Measurements from ENCODE around the gene FDXR. TPM values are rescaled to one million over a fixed set of nuclear protein-coding genes. Genes with fewer than 3 reads are reported as not detected.
A peak's percentile ranks its signal among the peaks of the same experiment; 100 is the strongest.

The FDXR gene
- total and polyA plus RNA-seq, 9 of the 15 experiments (the other 6 are each of a cell fraction or from before 2014, with no cell fraction given), result 0.89 to 70.7 (median 30.9) TPM

DNA sequence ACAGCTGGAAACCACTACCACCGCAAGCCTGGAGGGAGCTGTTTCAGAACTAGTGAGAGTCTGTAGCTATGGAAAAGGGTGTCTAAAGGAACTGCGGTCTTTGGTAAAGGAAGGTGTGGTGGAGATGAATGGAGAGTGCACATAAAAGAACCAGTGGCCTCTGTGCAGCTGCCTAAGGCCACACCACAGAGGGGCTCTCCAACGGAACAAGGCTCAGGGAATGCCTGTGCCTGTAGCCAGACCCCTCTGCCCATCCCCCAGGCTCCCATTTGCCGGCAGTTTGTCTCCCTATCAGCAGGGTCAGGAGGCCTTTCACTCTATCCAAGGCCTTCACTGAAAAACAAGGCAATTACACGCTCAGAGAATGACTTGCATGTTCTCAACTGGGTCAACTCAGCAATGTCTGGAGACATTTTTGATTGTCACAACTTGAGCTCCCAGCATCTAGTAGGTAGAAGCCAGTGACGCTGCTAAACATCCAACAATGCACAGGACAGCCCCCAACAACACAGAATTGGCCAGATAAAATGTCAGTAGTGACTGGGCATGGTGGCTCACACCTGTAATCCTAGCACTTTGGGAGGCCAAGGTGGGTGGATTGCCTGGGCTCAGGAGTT lies 3.3 kb upstream of the FDXR start (continued):
- TF ChIP-seq JUND (IDR thresholded peaks at IDR 0.05; ENCODE audit: borderline replicate concordance, low read depth, low read length) (no peak), JUND (tag; IDR thresholded peaks at IDR 0.05; ENCODE audit: borderline replicate concordance, low read depth, low read length) (peak; percentile 68; the same call in 1 of the 3 replicates), NR4A1 (CRISPR knock-in tag; IDR thresholded peaks at IDR 0.05) (no peak), NR4A1 (tag; IDR thresholded peaks at IDR 0.05) (peak; percentile 78), SNRNP70 (optimal IDR thresholded peaks at IDR 0.05; ENCODE audit: low read depth, low read length) (no peak), ZNF695 (CRISPR knock-in tag; IDR thresholded peaks at IDR 0.05) (no peak), ZNF717 (CRISPR knock-in tag; IDR thresholded peaks at IDR 0.05) (0 out of 2 replicates have a peak, but pooled peaks have one; percentile 37), HOXB6 (CRISPR knock-in tag; IDR thresholded peaks at IDR 0.05; ENCODE audit: borderline replicate concordance) (no peak), HMBOX1 (IDR thresholded peaks at IDR 0.05) (0 out of 2 replicates have a peak, but pooled peaks have one; percentile 24), NFYB (IDR thresholded peaks at IDR 0.05; ENCODE audit: extremely low read depth, insufficient read length) (no peak), ZNF589 (CRISPR knock-in tag; IDR thresholded peaks at IDR 0.05; ENCODE audit: low read depth) (peak; percentile 83), ARID2 (IDR thresholded peaks at IDR 0.05) (0 out of 2 replicates have a peak, but pooled peaks have one; percentile 36), MAFF (IDR thresholded peaks at IDR 0.05; ENCODE audit: low read length) (peak; percentile 80), MAX (CRISPR knock-in tag; IDR thresholded peaks at IDR 0.05) (0 out of 2 replicates have a peak, but pooled peaks have one; percentile 29), DDX20 (tag; IDR thresholded peaks at IDR 0.05; ENCODE audit: low read depth) (0 out of 2 replicates have a peak, but pooled peaks have one; percentile 37)
- TF ChIP-seq, protein P1, sequence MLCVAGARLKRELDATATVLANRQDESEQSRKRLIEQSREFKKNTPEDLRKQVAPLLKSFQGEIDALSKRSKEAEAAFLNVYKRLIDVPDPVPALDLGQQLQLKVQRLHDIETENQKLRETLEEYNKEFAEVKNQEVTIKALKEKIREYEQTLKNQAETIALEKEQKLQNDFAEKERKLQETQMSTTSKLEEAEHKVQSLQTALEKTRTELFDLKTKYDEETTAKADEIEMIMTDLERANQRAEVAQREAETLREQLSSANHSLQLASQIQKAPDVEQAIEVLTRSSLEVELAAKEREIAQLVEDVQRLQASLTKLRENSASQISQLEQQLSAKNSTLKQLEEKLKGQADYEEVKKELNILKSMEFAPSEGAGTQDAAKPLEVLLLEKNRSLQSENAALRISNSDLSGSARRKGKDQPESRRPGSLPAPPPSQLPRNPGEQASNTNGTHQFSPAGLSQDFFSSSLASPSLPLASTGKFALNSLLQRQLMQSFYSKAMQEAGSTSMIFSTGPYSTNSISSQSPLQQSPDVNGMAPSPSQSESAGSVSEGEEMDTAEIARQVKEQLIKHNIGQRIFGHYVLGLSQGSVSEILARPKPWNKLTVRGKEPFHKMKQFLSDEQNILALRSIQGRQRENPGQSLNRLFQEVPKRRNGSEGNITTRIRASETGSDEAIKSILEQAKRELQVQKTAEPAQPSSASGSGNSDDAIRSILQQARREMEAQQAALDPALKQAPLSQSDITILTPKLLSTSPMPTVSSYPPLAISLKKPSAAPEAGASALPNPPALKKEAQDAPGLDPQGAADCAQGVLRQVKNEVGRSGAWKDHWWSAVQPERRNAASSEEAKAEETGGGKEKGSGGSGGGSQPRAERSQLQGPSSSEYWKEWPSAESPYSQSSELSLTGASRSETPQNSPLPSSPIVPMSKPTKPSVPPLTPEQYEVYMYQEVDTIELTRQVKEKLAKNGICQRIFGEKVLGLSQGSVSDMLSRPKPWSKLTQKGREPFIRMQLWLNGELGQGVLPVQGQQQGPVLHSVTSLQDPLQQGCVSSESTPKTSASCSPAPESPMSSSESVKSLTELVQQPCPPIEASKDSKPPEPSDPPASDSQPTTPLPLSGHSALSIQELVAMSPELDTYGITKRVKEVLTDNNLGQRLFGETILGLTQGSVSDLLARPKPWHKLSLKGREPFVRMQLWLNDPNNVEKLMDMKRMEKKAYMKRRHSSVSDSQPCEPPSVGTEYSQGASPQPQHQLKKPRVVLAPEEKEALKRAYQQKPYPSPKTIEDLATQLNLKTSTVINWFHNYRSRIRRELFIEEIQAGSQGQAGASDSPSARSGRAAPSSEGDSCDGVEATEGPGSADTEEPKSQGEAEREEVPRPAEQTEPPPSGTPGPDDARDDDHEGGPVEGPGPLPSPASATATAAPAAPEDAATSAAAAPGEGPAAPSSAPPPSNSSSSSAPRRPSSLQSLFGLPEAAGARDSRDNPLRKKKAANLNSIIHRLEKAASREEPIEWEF (CRISPR knock-in tag; IDR thresholded peaks at IDR 0.05), result peak; percentile 77
- TF ChIP-seq, protein P2, sequence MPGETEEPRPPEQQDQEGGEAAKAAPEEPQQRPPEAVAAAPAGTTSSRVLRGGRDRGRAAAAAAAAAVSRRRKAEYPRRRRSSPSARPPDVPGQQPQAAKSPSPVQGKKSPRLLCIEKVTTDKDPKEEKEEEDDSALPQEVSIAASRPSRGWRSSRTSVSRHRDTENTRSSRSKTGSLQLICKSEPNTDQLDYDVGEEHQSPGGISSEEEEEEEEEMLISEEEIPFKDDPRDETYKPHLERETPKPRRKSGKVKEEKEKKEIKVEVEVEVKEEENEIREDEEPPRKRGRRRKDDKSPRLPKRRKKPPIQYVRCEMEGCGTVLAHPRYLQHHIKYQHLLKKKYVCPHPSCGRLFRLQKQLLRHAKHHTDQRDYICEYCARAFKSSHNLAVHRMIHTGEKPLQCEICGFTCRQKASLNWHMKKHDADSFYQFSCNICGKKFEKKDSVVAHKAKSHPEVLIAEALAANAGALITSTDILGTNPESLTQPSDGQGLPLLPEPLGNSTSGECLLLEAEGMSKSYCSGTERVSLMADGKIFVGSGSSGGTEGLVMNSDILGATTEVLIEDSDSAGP (CRISPR knock-in tag; IDR thresholded peaks at IDR 0.05), result no peak
- TF ChIP-seq, protein P3, sequence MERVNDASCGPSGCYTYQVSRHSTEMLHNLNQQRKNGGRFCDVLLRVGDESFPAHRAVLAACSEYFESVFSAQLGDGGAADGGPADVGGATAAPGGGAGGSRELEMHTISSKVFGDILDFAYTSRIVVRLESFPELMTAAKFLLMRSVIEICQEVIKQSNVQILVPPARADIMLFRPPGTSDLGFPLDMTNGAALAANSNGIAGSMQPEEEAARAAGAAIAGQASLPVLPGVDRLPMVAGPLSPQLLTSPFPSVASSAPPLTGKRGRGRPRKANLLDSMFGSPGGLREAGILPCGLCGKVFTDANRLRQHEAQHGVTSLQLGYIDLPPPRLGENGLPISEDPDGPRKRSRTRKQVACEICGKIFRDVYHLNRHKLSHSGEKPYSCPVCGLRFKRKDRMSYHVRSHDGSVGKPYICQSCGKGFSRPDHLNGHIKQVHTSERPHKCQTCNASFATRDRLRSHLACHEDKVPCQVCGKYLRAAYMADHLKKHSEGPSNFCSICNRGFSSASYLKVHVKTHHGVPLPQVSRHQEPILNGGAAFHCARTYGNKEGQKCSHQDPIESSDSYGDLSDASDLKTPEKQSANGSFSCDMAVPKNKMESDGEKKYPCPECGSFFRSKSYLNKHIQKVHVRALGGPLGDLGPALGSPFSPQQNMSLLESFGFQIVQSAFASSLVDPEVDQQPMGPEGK (CRISPR knock-in tag; IDR thresholded peaks at IDR 0.05; ENCODE audit: borderline replicate concordance), result peak; percentile 38; the same call in 1 of the 2 replicates
